Ishikawa (cell line): ENCODE data around the gene RTF1.

Experiments used
- CEBPB ChIP-seq: IDR thresholded peaks from 2 replicates; pipeline ENCODE4 v1.6.1; 2012
- CREB1 ChIP-seq: IDR thresholded peaks from 2 replicates; pipeline ENCODE4 v1.6.1; 2012; ENCODE audit warnings: low read depth
- EGR1 ChIP-seq: IDR thresholded peaks from 2 replicates; pipeline ENCODE4 v1.6.1; 2012
- EP300 ChIP-seq: IDR thresholded peaks from 2 replicates; pipeline ENCODE4 v1.6.1; 2012; ENCODE audit warnings: borderline replicate concordance
- FOXM1 ChIP-seq: IDR thresholded peaks from 2 replicates; pipeline ENCODE4 v1.6.1; 2012; ENCODE audit warnings: low read depth, borderline replicate concordance
- MAX ChIP-seq: IDR thresholded peaks from 2 replicates; pipeline ENCODE4 v1.6.1; 2012
- NFIC ChIP-seq: IDR thresholded peaks from 2 replicates; pipeline ENCODE4 v1.6.1; 2012
- RAD21 ChIP-seq: IDR thresholded peaks from 2 replicates; pipeline ENCODE4 v1.6.1; 2012; ENCODE audit warnings: low read depth
- REST ChIP-seq: IDR thresholded peaks from 2 replicates; pipeline ENCODE4 v1.6.1; 2012; ENCODE audit warnings: low read depth, mild to moderate bottlenecking
- TAF1 ChIP-seq: IDR thresholded peaks from 2 replicates; pipeline ENCODE4 v1.6.1; 2012; ENCODE audit warnings: low read depth, mild to moderate bottlenecking
- TCF12 ChIP-seq: IDR thresholded peaks from 2 replicates; pipeline ENCODE4 v1.6.1; 2012; ENCODE audit warnings: low read depth
- TEAD4 ChIP-seq: IDR thresholded peaks from 2 replicates; pipeline ENCODE4 v1.6.1; 2012
- USF1 ChIP-seq: IDR thresholded peaks from 2 replicates; pipeline ENCODE4 v1.6.1; 2012
- YY1 ChIP-seq: IDR thresholded peaks from 2 replicates; pipeline ENCODE4 v1.6.1; 2012; ENCODE audit warnings: low read depth
- ZBTB7A ChIP-seq: IDR thresholded peaks from 2 replicates; pipeline ENCODE4 v1.6.1; 2012; ENCODE audit warnings: low read depth

RTF1 gene

GRCh38 chr15:41501191-41501917 is 84.5 kb downstream of the RTF1 start:
- TF ChIP-seq NFIC: no peak
- TF ChIP-seq TCF12: no peak
- TF ChIP-seq EP300: no peak
- TF ChIP-seq TAF1: no peak

GRCh38 chr15:41501931-41502794 is 85.3 kb downstream of the RTF1 start:
- TF ChIP-seq EP300 (no peak), YY1 (no peak)

- no peak for TF ChIP-seq NFIC
- TF ChIP-seq TCF12: no peak
- no peak for TF ChIP-seq CEBPB
- no peak for TF ChIP-seq USF1
- no peak for TF ChIP-seq CREB1
- no peak for TF ChIP-seq EP300
- TF ChIP-seq EGR1: no peak
- no peak for TF ChIP-seq YY1
- TF ChIP-seq FOXM1: no peak
- no peak for TF ChIP-seq RAD21
- TF ChIP-seq TEAD4: no peak
- TF ChIP-seq REST: no peak
- TF ChIP-seq ZBTB7A: no peak
- TF ChIP-seq TAF1: no peak
- TF ChIP-seq MAX: no peak
Observed at GRCh38 chr15:41502795-41503668, 86.1 kb downstream of the RTF1 start.

- TF ChIP-seq TCF12 (no peak), TEAD4 (no peak), FOXM1 (no peak), MAX (no peak), ZBTB7A (no peak), YY1 (no peak), EP300 (no peak), TAF1 (no peak), RAD21 (no peak), EGR1 (no peak), NFIC (no peak), CEBPB (no peak), REST (no peak), CREB1 (no peak), USF1 (no peak)
Observed at GRCh38 chr15:41503669-41504010, 86.7 kb downstream of the RTF1 start.

- no peak for TF ChIP-seq CREB1
- TF ChIP-seq YY1: no peak
- no peak for TF ChIP-seq TEAD4
- no peak for TF ChIP-seq NFIC
- TF ChIP-seq MAX: no peak
- no peak for TF ChIP-seq ZBTB7A
- no peak for TF ChIP-seq RAD21
- no peak for TF ChIP-seq USF1
- no peak for TF ChIP-seq FOXM1
Observed at GRCh38 chr15:41504751-41505492, 88.0 kb downstream of the RTF1 start.
